Lung (tissue), 12 donors: ENCODE data around the gene ACR. TPM values are rescaled to one million over a fixed set of nuclear protein-coding genes. Genes with fewer than 3 reads are reported as not detected.

ENCODE experiments used
- ATAC-seq: fragments of 200-7000 bp; cut with Tn5 transposase; one replicate; pipeline ENCODE4 v1.9.1; 2020; ENCODE audit warnings: moderate number of reproducible peaks; ENCODE audit not compliant: insufficient read depth, low FRiP score
- DNase-seq, 3 donors: peaks; one replicate each; pipeline ENCODE4 v3.0.0-alpha.2; 2013 to 2017
- H3K27ac ChIP-seq, 2 donors: one replicate each; pipeline ENCODE4 v1.5.1; 2013; ENCODE audit warnings: mild to moderate bottlenecking in 2 of 2, moderate library complexity in 2 of 2, control low read depth in 1 of 2, inconsistent platforms in 1 of 2, low read depth in 1 of 2, low read length in 1 of 2
- H3K27me3 ChIP-seq, 3 donors: one replicate each; pipeline ENCODE4 v1.5.1; 2013; ENCODE audit warnings: low read length in 2 of 3; ENCODE audit not compliant: control insufficient read depth in 3 of 3, insufficient read depth in 3 of 3
- H3K36me3 ChIP-seq, 4 donors: one replicate each; pipeline ENCODE4 v1.5.1; 2013; ENCODE audit warnings: low read length in 4 of 4, mild to moderate bottlenecking in 1 of 4, moderate library complexity in 1 of 4; ENCODE audit not compliant: control insufficient read depth in 4 of 4, insufficient read depth in 4 of 4
- H3K4me1 ChIP-seq, 5 donors: one replicate each; pipeline ENCODE4 v1.5.1; 2013; ENCODE audit warnings: low read length in 5 of 5, mild to moderate bottlenecking in 2 of 5, moderate library complexity in 1 of 5; ENCODE audit not compliant: control insufficient read depth in 5 of 5, insufficient read depth in 5 of 5
- H3K4me3 ChIP-seq: one replicate; pipeline ENCODE4 v1.5.1; 2013; ENCODE audit warnings: mild to moderate bottlenecking, control low read depth, moderate library complexity
- H3K9ac ChIP-seq, 2 donors: one replicate each; pipeline ENCODE4 v1.5.1; 2013; ENCODE audit warnings: low read length in 2 of 2, control low read depth in 1 of 2; ENCODE audit not compliant: insufficient read depth in 1 of 2
- H3K9me3 ChIP-seq, 4 donors: one replicate each; pipeline ENCODE4 v1.5.1; 2013; ENCODE audit warnings: low read length in 3 of 4, mild to moderate bottlenecking in 1 of 4, moderate library complexity in 1 of 4; ENCODE audit not compliant: control insufficient read depth in 4 of 4, insufficient read depth in 3 of 4
- CTCF ChIP-seq: IDR thresholded peaks from 2 replicates; pipeline ENCODE4 v1.5.1; 2012; ENCODE audit warnings: mild to moderate bottlenecking; ENCODE audit errors: control extremely low read depth, extremely low read depth
- WGBS, 2 donors: extraction: QIAGEN DNeasy Blood & Tissue Kit; methylation state at CpG; one replicate each; pipeline ENCODE4 v1.1.7; 2013; 5-methylcytosine and 5-hydroxymethylcytosine counted together
- polyA plus RNA-seq, 2 donors: library from polyadenylated mRNA; stranded (reverse); fragments of 200-250 nt; gene quantifications; one replicate each; pipeline ENCODE4 v1.2.1, GENCODE V29; 2013
- total RNA-seq, 2 donors: library from RNA; depleted of rRNA in 1 of 2; stranded (reverse); fragments of >200 nt in 1 of 2; gene quantifications; one replicate each; pipeline ENCODE4 v1.2.1, GENCODE V29; 2014 to 2021
- donor health status: control.
- donor health status: control.
- donor health status: Bipolar disorder and iron deficiency.
- donor health status: healthy.
- donor health status: DM: yes; HTN: yes; CAD: no.

Gene ACR
- total and polyA plus RNA-seq, 4 donors = 0.26 to 3.3 (median 0.78) TPM

GRCh38 chr22:50705851-50706351 is 32.1 kb upstream of the ACR start:
- ATAC-seq (no peak), DNase-seq (no peak)
- H3K9me3 ChIP-seq = no peaks in the 10 kb centered on the region
- no peaks in the 10 kb centered on the region for H3K27me3 ChIP-seq
- WGBS, 2 donors = 89 to 92% methylated on average over 26 to 27 of the region's 27 CpGs
- peaks cover 0 to 11% (median 6%) of the 10 kb centered on the region in 5 donors for H3K4me1 ChIP-seq
- H3K27ac ChIP-seq = no peak overlapping the region
- no peak overlapping the region for H3K4me3 ChIP-seq
- no peak for TF ChIP-seq CTCF
- no peak overlapping the region for H3K9ac ChIP-seq
- peaks cover 0 to 27% (median 5%) of the 10 kb centered on the region in 4 donors for H3K36me3 ChIP-seq

- DNase-seq = no peak
- 88 to 91% methylated on average over 14 of the region's 14 CpGs for WGBS, 2 donors
- H3K36me3 ChIP-seq = peaks cover 0 to 24% (median 5%) of the 10 kb centered on the region in 4 donors
- no peaks in the 10 kb centered on the region for H3K9me3 ChIP-seq
- no peak overlapping the region for H3K4me3 ChIP-seq
- no peaks in the 10 kb centered on the region for H3K27me3 ChIP-seq
- H3K4me1 ChIP-seq = peaks cover 0 to 15% (median 6%) of the 10 kb centered on the region in 5 donors
- ATAC-seq = no peak
- H3K27ac ChIP-seq = no peak overlapping the region
- H3K9ac ChIP-seq = no peak overlapping the region
- no peak for TF ChIP-seq CTCF
Observed at GRCh38 chr22:50706481-50707125, 31.4 kb upstream of the ACR start.

GRCh38 chr22:50708474-50708873 is 29.5 kb upstream of the ACR start:
- DNase-seq (no peak), ATAC-seq (no peak)
- no peaks in the 10 kb centered on the region for H3K9me3 ChIP-seq
- no peak for TF ChIP-seq CTCF
- no peaks in the 10 kb centered on the region for H3K27me3 ChIP-seq
- no peak overlapping the region for H3K27ac ChIP-seq
- H3K9ac ChIP-seq = no peak overlapping the region
- peaks cover 0 to 18% (median 2%) of the 10 kb centered on the region in 4 donors for H3K36me3 ChIP-seq
- H3K4me1 ChIP-seq = peaks cover 0 to 15% (median 6%) of the 10 kb centered on the region in 5 donors
- WGBS, 2 donors = 95 to 96% methylated on average over 3 of the region's 3 CpGs
- no peak overlapping the region for H3K4me3 ChIP-seq
